Memory B cell (primary cell): Measurements from ENCODE around the gene AGL.
"Not testable (repeated sequence)": the region's sequence is repeated elsewhere in the genome, so short reads cannot be mapped to it uniquely, and the experiment has no call there.

Experiments
- ATAC-seq: fragments of 150-1000 bp; cut with Tn5 transposase; 2 replicates; pipeline ENCODE4 v1.10.0; 2021; ENCODE audit warnings: low read depth, mild to moderate bottlenecking, moderate library complexity
- DNase-seq, 2 donors: peaks; one replicate each; pipeline ENCODE4 v3.0.0; 2022; ENCODE audit warnings: low spot score in 2 of 2
- H3K27ac Mint-ChIP-seq: one replicate; pipeline ENCODE4 v1.8.0; 2022; ENCODE audit warnings: mild to moderate bottlenecking, moderate library complexity, mixed read lengths
- H3K27me3 Mint-ChIP-seq: one replicate; pipeline ENCODE4 v1.8.0; 2022; ENCODE audit warnings: mixed read lengths
- H3K36me3 Mint-ChIP-seq: one replicate; pipeline ENCODE4 v1.8.0; 2022; ENCODE audit warnings: mild to moderate bottlenecking, mixed read lengths
- H3K4me1 Mint-ChIP-seq: one replicate; pipeline ENCODE4 v1.8.0; 2022; ENCODE audit warnings: mixed read lengths
- H3K4me3 Mint-ChIP-seq: one replicate; pipeline ENCODE4 v1.8.0; 2022; ENCODE audit warnings: mild to moderate bottlenecking, moderate library complexity, mixed read lengths
- H3K9me3 Mint-ChIP-seq: one replicate; pipeline ENCODE4 v1.8.0; 2022; ENCODE audit warnings: mixed read lengths

The AGL gene

GRCh38 chr1:99833911-99834310 lies 16.2 kb upstream of the AGL start:
- not testable (repeated sequence) for DNase-seq, H3K27me3 Mint-ChIP-seq, H3K4me1 Mint-ChIP-seq, H3K27ac Mint-ChIP-seq, H3K4me3 Mint-ChIP-seq, ATAC-seq, H3K9me3 Mint-ChIP-seq, H3K36me3 Mint-ChIP-seq

GRCh38 chr1:99836171-99837103 lies 13.7 kb upstream of the AGL start:
- not testable (repeated sequence) for H3K9me3 Mint-ChIP-seq, H3K4me1 Mint-ChIP-seq, ATAC-seq, H3K4me3 Mint-ChIP-seq, H3K36me3 Mint-ChIP-seq, H3K27ac Mint-ChIP-seq, DNase-seq, H3K27me3 Mint-ChIP-seq

GRCh38 chr1:99840353-99840752 lies 9.8 kb upstream of the AGL start:
- not testable (repeated sequence) for H3K4me1 Mint-ChIP-seq, H3K27ac Mint-ChIP-seq, H3K4me3 Mint-ChIP-seq, DNase-seq, H3K27me3 Mint-ChIP-seq, ATAC-seq, H3K9me3 Mint-ChIP-seq, H3K36me3 Mint-ChIP-seq

- ATAC-seq (no peak), DNase-seq (no peak)
- Mint-ChIP-seq H3K36me3 (peaks cover 1% of the 10 kb centered on the region), H3K9me3 (peaks cover 6% of the 10 kb centered on the region), H3K4me3 (no peak overlapping the region), H3K4me1 (peaks cover 4% of the 10 kb centered on the region), H3K27me3 (no peaks in the 10 kb centered on the region), H3K27ac (no peak overlapping the region)
Measured at GRCh38 chr1:99843760-99844159, 6.4 kb upstream of the AGL start.

GRCh38 chr1:99845201-99845600 lies 5.0 kb upstream of the AGL start:
- ATAC-seq, H3K4me1 Mint-ChIP-seq, H3K27me3 Mint-ChIP-seq: not testable (repeated sequence)

GRCh38 chr1:99849413-99849743 lies 783 bp upstream of the AGL start:
- H3K27ac Mint-ChIP-seq: peak overlapping the region; percentile 91
- H3K36me3 Mint-ChIP-seq: peaks cover 11% of the 10 kb centered on the region
- peak overlapping the region; percentile 97 for H3K4me3 Mint-ChIP-seq
- ATAC-seq (no peak), DNase-seq (no peak)
- H3K9me3 Mint-ChIP-seq: no peaks in the 10 kb centered on the region
- no peaks in the 10 kb centered on the region for H3K27me3 Mint-ChIP-seq
- H3K4me1 Mint-ChIP-seq: peaks cover 19% of the 10 kb centered on the region

More at GRCh38 chr1:99845201-99845600, 5.0 kb upstream of the AGL start:
- DNase-seq, H3K4me3 Mint-ChIP-seq, H3K27ac Mint-ChIP-seq, H3K36me3 Mint-ChIP-seq, H3K9me3 Mint-ChIP-seq: not testable (repeated sequence)

GRCh38 chr1:99850459-99851291 lies 514 bp downstream of the AGL start:
- peak overlapping the region; percentile 91 for H3K27ac Mint-ChIP-seq
- DNase-seq (no peak), ATAC-seq (peak; percentile 11)
- H3K27me3 Mint-ChIP-seq: no peaks in the 10 kb centered on the region
- peaks cover 14% of the 10 kb centered on the region for H3K36me3 Mint-ChIP-seq
- no peaks in the 10 kb centered on the region for H3K9me3 Mint-ChIP-seq
- peak overlapping the region; percentile 97 for H3K4me3 Mint-ChIP-seq
- H3K4me1 Mint-ChIP-seq: peaks cover 19% of the 10 kb centered on the region

- Mint-ChIP-seq H3K27me3 (no peaks in the 10 kb centered on the region), H3K4me1 (peaks cover 19% of the 10 kb centered on the region), H3K9me3 (no peaks in the 10 kb centered on the region), H3K4me3 (no peak overlapping the region), H3K36me3 (peaks cover 19% of the 10 kb centered on the region), H3K27ac (no peak overlapping the region)
- ATAC-seq (no peak), DNase-seq (no peak)
Measured at GRCh38 chr1:99851850-99852454, 1.8 kb downstream of the AGL start.

- H3K27me3 Mint-ChIP-seq: no peaks in the 10 kb centered on the region
- ATAC-seq: no peak
- peaks cover 19% of the 10 kb centered on the region for H3K36me3 Mint-ChIP-seq
- peaks cover 19% of the 10 kb centered on the region for H3K4me1 Mint-ChIP-seq
- no peaks in the 10 kb centered on the region for H3K9me3 Mint-ChIP-seq
- no peak overlapping the region for H3K27ac Mint-ChIP-seq
- no peak for DNase-seq
- no peak overlapping the region for H3K4me3 Mint-ChIP-seq
Measured at GRCh38 chr1:99852648-99853047, 2.5 kb downstream of the AGL start.

GRCh38 chr1:99855914-99856450 lies 5.8 kb downstream of the AGL start:
- Mint-ChIP-seq H3K4me1 (peaks cover 6% of the 10 kb centered on the region), H3K9me3 (no peaks in the 10 kb centered on the region), H3K27me3 (no peaks in the 10 kb centered on the region), H3K4me3 (no peak overlapping the region), H3K27ac (no peak overlapping the region), H3K36me3 (peaks cover 22% of the 10 kb centered on the region)
- ATAC-seq (no peak), DNase-seq (no peak)

GRCh38 chr1:99857041-99857440 lies 6.9 kb downstream of the AGL start:
- not testable (repeated sequence) for DNase-seq, H3K27me3 Mint-ChIP-seq, H3K4me3 Mint-ChIP-seq, H3K27ac Mint-ChIP-seq, H3K9me3 Mint-ChIP-seq, H3K4me1 Mint-ChIP-seq, ATAC-seq
- peaks cover 27% of the 10 kb centered on the region for H3K36me3 Mint-ChIP-seq

- H3K4me3 Mint-ChIP-seq: no peak overlapping the region
- no peaks in the 10 kb centered on the region for H3K27me3 Mint-ChIP-seq
- H3K4me1 Mint-ChIP-seq: peaks cover under 1% of the 10 kb centered on the region
- no peak overlapping the region for H3K27ac Mint-ChIP-seq
- H3K36me3 Mint-ChIP-seq: peaks cover 25% of the 10 kb centered on the region
- H3K9me3 Mint-ChIP-seq: no peaks in the 10 kb centered on the region
- ATAC-seq (no peak), DNase-seq (no peak)
Measured at GRCh38 chr1:99858286-99858685, 8.1 kb downstream of the AGL start.

GRCh38 chr1:99858881-99859280 lies 8.7 kb downstream of the AGL start:
- DNase-seq (no peak), ATAC-seq (no peak)
- Mint-ChIP-seq H3K27ac (no peak overlapping the region), H3K27me3 (no peaks in the 10 kb centered on the region), H3K4me1 (no peaks in the 10 kb centered on the region), H3K4me3 (no peak overlapping the region), H3K36me3 (peaks cover 25% of the 10 kb centered on the region), H3K9me3 (no peaks in the 10 kb centered on the region)

- H3K27me3 Mint-ChIP-seq: no peaks in the 10 kb centered on the region
- no peak overlapping the region for H3K4me3 Mint-ChIP-seq
- peak overlapping the region; percentile 7 for H3K27ac Mint-ChIP-seq
- no peaks in the 10 kb centered on the region for H3K4me1 Mint-ChIP-seq
- DNase-seq: no peak
- no peak for ATAC-seq
- H3K36me3 Mint-ChIP-seq: peaks cover 24% of the 10 kb centered on the region
- H3K9me3 Mint-ChIP-seq: no peaks in the 10 kb centered on the region
Measured at GRCh38 chr1:99860703-99861102, 10.5 kb downstream of the AGL start.
